Measurements from ENCODE around the gene ZMAT5.

Gene ZMAT5

GRCh38 chr22:29726106-29726505 lies 40.7 kb downstream of the ZMAT5 start:
- no peaks in the 10 kb centered on the region for H3K79me2 ChIP-seq (ENCODE audit: insufficient read depth, low read length)
- H3K27me3 ChIP-seq (ENCODE audit: insufficient read depth, low read length, poor library complexity), result no peaks in the 10 kb centered on the region
- no peak overlapping the region for H3K9ac ChIP-seq (ENCODE audit: low read depth, low read length)
- DNase-seq (no peak), ATAC-seq (ENCODE audit: insufficient read depth, low read depth) (no peak)
- H3K4me1 ChIP-seq (ENCODE audit: insufficient read depth, low read length), result no peaks in the 10 kb centered on the region
- H4K20me1 ChIP-seq (ENCODE audit: insufficient read depth, low read length), result peaks cover 5% of the 10 kb centered on the region; the same call in 1 of the 2 replicates
- no peak overlapping the region for H3K27ac ChIP-seq (ENCODE audit: low read length)
- TF ChIP-seq CTCF (IDR thresholded peaks at IDR 0.05; ENCODE audit: borderline replicate concordance, extremely low read depth, low read length, poor library complexity, severe bottlenecking), result no peak
- TF ChIP-seq EZH2 (IDR thresholded peaks at IDR 0.05; ENCODE audit: borderline replicate concordance, low read depth, low read length, severe bottlenecking), result no peak
- no peak overlapping the region for H3K4me2 ChIP-seq (ENCODE audit: insufficient read depth, low read length)
- H3K4me3 ChIP-seq (ENCODE audit: low read depth in 1 of 2, low read length in 2 of 2), result no peak overlapping the region
- H3K36me3 ChIP-seq (ENCODE audit: insufficient read depth, low read length), result peaks cover 7% of the 10 kb centered on the region; the same call in 1 of the 2 replicates
- H3K9me3 ChIP-seq (ENCODE audit: insufficient read depth, low read length, severe bottlenecking), result no peaks in the 10 kb centered on the region
- no peak overlapping the region for H2AFZ ChIP-seq (ENCODE audit: low read depth, low read length)

DNA sequence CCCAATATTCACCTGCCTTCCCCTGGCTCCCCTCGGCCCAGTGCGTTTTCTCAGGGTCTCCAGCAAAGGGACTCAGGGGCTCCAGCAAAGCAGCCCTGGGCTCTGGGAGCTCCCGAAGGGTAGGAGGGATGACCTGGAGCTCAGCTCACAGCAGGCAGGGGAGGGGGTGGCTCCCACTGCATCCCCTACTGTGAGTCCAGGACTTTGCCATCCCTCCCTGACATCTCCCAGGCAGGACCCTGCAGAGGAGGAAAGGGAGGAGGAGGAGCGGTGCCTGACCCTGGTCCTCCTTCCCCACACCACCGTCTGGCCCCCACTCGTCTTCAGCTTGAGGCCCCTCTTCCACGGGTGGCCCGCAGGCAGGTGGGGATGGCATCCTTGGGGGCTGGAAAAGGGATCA lies 42.0 kb downstream of the ZMAT5 start:
- no peak overlapping the region for H3K4me3 ChIP-seq (ENCODE audit: low read depth in 1 of 2, low read length in 2 of 2)
- H2AFZ ChIP-seq (ENCODE audit: low read depth, low read length), result no peak overlapping the region
- H3K27me3 ChIP-seq (ENCODE audit: insufficient read depth, low read length, poor library complexity), result no peaks in the 10 kb centered on the region
- no peak overlapping the region for H3K9ac ChIP-seq (ENCODE audit: low read depth, low read length)
- no peaks in the 10 kb centered on the region for H3K79me2 ChIP-seq (ENCODE audit: insufficient read depth, low read length)
- ATAC-seq (ENCODE audit: insufficient read depth, low read depth) (no peak), DNase-seq (no peak)
- H3K9me3 ChIP-seq (ENCODE audit: insufficient read depth, low read length, severe bottlenecking), result no peaks in the 10 kb centered on the region
- no peaks in the 10 kb centered on the region for H3K4me1 ChIP-seq (ENCODE audit: insufficient read depth, low read length)
- peaks cover 5% of the 10 kb centered on the region; the same call in 1 of the 2 replicates for H4K20me1 ChIP-seq (ENCODE audit: insufficient read depth, low read length)
- H3K4me2 ChIP-seq (ENCODE audit: insufficient read depth, low read length), result no peak overlapping the region
- H3K27ac ChIP-seq (ENCODE audit: low read length), result no peak overlapping the region
- no peaks in the 10 kb centered on the region for H3K36me3 ChIP-seq (ENCODE audit: insufficient read depth, low read length)
- TF ChIP-seq CTCF (IDR thresholded peaks at IDR 0.05; ENCODE audit: borderline replicate concordance, extremely low read depth, low read length, poor library complexity, severe bottlenecking) (no peak), EZH2 (IDR thresholded peaks at IDR 0.05; ENCODE audit: borderline replicate concordance, low read depth, low read length, severe bottlenecking) (no peak)

DNA sequence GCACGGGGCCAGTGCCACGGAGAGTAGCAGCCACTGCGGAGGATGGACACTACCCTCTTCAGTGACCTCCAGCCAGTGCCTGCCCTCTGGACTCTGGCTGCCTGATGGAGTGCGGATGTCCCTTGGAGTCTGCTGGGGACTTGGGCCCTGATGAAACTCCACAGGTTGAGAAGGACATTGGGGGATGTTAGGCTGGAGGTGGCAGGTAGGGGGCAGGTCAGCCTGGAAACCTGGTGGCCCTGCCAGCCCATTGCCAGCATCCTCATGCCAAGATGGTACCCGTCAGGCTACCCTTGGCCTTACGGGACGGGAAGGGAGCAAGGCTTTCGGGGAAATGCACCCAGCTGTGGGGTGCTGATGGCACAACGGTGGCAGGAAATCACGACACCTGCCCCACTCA lies 43.0 kb downstream of the ZMAT5 start:
- Histone ChIP-seq H3K36me3 (ENCODE audit: insufficient read depth, low read length) (no peaks in the 10 kb centered on the region), H3K4me1 (ENCODE audit: insufficient read depth, low read length) (no peaks in the 10 kb centered on the region), H3K79me2 (ENCODE audit: insufficient read depth, low read length) (no peaks in the 10 kb centered on the region), H2AFZ (ENCODE audit: low read depth, low read length) (no peak overlapping the region), H4K20me1 (ENCODE audit: insufficient read depth, low read length) (peaks cover 5% of the 10 kb centered on the region; the same call in 1 of the 2 replicates), H3K4me2 (ENCODE audit: insufficient read depth, low read length) (no peak overlapping the region), H3K9ac (ENCODE audit: low read depth, low read length) (no peak overlapping the region), H3K27me3 (ENCODE audit: insufficient read depth, low read length, poor library complexity) (no peaks in the 10 kb centered on the region), H3K9me3 (ENCODE audit: insufficient read depth, low read length, severe bottlenecking) (no peaks in the 10 kb centered on the region), H3K4me3 (ENCODE audit: low read depth in 1 of 2, low read length in 2 of 2) (no peak overlapping the region), H3K27ac (ENCODE audit: low read length) (no peak overlapping the region)
- ATAC-seq (ENCODE audit: insufficient read depth, low read depth) (no peak), DNase-seq (no peak)
- TF ChIP-seq EZH2 (IDR thresholded peaks at IDR 0.05; ENCODE audit: borderline replicate concordance, low read depth, low read length, severe bottlenecking) (no peak), CTCF (IDR thresholded peaks at IDR 0.05; ENCODE audit: borderline replicate concordance, extremely low read depth, low read length, poor library complexity, severe bottlenecking) (peak; percentile 22)

- Histone ChIP-seq H2AFZ (ENCODE audit: low read depth, low read length) (no peak overlapping the region), H3K4me3 (ENCODE audit: low read depth in 1 of 2, low read length in 2 of 2) (no peak overlapping the region), H3K36me3 (ENCODE audit: insufficient read depth, low read length) (no peaks in the 10 kb centered on the region), H3K4me2 (ENCODE audit: insufficient read depth, low read length) (no peak overlapping the region), H3K79me2 (ENCODE audit: insufficient read depth, low read length) (no peaks in the 10 kb centered on the region), H3K27ac (ENCODE audit: low read length) (no peak overlapping the region), H4K20me1 (ENCODE audit: insufficient read depth, low read length) (peaks cover 8% of the 10 kb centered on the region), H3K27me3 (ENCODE audit: insufficient read depth, low read length, poor library complexity) (no peaks in the 10 kb centered on the region), H3K9ac (ENCODE audit: low read depth, low read length) (no peak overlapping the region), H3K9me3 (ENCODE audit: insufficient read depth, low read length, severe bottlenecking) (no peaks in the 10 kb centered on the region), H3K4me1 (ENCODE audit: insufficient read depth, low read length) (no peaks in the 10 kb centered on the region)
- ATAC-seq (ENCODE audit: insufficient read depth, low read depth), result no peak
- no peak for DNase-seq
- TF ChIP-seq CTCF (IDR thresholded peaks at IDR 0.05; ENCODE audit: borderline replicate concordance, extremely low read depth, low read length, poor library complexity, severe bottlenecking), result no peak
- TF ChIP-seq EZH2 (IDR thresholded peaks at IDR 0.05; ENCODE audit: borderline replicate concordance, low read depth, low read length, severe bottlenecking), result no peak
These were observed 44.2 kb downstream of the ZMAT5 start for GRCh38 chr22:29722587-29722986.

Data from DND-41 (cell line).